HCEC 1CT (cell line): Measurements from ENCODE around the gene BCAT1.
"Not testable (repeated sequence)": the region's sequence is repeated elsewhere in the genome, so short reads cannot be mapped to it uniquely, and the experiment has no call there.

ENCODE experiments used
- DNase-seq: peaks from one replicate; pipeline ENCODE4 v3.0.0-alpha.2; 2017

Gene BCAT1

DNA sequence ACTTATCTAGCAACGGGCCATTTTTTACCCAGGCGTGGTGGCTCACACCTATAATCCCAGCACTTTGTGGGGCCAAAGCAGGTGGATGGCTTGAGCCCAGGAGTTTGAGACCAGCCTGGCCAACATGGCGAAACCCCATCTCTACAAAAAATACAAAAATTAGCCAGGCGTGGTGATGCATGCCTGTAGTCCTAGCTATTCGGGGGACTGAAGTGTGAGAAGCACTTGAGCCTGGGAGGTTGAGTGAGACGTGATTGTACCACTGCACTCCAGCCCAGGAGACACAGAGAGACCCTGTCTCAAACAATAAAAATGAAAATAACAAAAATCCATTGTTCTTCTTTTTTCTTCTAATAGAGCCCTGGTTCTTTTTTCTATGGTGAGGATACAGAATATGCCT lies 7.5 kb upstream of the BCAT1 start:
- DNase-seq = not testable (repeated sequence)

DNA sequence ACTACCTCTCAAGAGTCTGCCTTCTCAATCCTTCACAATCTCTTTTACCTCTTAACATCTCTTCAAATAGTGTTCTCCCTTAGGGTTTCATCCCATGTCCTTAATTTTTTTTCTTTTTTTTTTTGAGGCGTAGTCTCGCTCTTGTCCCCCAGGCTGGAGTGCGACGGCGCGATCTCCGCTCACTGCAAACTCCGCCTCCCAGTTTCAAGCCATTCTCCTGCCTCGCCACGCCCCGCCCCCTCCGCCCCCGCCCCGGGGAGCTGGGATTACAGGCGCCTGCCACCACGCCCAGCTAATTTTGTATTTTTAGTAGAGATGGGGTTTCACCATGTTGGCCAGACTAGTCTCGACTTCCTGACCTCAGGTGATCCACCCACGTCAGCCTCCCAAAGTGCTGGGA lies 7.0 kb upstream of the BCAT1 start:
- DNase-seq = no peak

DNA sequence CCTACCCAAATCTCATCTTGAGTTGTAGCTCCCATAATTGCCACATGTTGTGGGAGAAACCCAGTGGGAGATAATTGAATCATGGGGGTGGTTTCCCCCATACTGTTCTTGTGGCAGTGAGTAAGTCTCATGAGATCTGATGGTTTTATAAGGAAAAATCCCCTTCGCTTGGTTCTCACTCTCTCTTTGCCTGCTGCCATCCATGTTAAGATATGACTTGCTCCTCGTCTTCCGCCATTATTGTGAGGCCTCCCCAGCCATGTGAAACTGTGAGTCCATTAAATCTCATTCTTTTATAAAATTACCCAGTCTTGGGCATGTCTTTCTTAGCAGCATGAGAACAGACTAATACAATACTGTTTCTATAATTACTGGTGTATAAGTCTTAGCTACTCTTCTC lies 6.5 kb upstream of the BCAT1 start:
- no peak for DNase-seq

DNA sequence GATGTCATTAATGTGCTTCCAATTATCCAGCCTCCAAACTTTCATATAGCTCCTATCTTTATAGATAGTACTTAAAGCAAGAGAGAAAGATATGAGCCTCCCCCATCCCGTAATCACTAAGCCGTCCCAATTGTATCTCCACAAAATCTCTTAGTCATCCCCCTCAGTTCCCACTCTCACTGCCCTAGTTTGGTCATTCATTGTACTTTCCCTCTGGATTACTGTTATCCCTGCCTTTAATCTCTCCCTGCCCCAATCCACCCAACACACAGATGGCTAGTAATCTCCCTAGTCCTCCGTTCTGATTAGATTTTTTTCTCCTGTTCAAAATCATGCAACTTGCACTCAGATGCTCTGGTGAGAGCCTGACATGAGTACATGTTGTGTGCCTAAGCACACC lies 5.4 kb upstream of the BCAT1 start:
- no peak for DNase-seq

DNA sequence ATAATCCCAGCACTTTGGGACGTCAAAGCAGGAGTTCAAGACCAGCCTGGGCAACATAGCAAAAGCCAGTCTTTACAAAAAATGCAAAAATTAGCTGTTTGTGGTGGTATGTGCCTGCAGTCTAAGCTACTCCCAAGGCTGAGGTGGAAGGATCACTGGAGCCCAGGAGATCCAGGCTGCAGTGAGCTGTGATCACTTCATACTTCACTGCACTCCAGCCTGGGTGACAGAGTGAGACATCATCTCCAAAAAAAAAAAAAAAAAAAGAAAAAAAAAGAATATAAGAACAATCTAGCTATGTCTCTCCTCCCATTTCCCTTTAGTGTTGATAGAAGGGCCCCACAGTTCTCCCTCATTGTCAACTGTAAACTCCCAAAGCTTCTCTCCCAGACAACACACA lies 3.5 kb upstream of the BCAT1 start:
- no peak for DNase-seq

DNA sequence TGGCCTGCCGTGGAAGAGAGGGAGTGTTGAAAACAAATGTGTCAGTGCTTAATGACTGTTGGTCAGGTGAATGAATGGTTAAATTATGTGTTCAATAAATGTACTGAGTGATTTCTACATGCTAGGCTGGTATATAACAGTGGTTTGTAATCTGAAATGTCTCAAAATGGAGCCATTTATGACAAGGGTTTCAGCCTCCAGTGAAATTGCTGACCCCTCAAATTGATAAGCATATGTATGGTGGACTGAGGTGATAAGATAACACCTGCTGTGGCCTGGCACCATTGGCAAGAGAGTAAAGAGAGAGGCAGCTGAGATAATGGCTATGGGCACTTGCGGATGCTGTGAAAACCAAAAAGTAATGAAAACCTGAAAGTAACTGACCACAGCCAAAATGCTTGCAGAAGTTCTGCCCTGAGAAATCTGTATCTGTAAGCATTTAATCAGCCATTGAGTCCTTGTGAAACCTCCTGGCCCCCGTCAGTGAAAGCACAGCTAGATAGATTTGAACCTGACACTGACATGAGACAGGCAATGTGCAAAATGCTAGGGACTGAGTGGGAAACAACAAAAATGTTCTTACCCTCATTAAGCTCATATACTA lies 1.4 kb upstream of the BCAT1 start:
- no peak for DNase-seq

DNA sequence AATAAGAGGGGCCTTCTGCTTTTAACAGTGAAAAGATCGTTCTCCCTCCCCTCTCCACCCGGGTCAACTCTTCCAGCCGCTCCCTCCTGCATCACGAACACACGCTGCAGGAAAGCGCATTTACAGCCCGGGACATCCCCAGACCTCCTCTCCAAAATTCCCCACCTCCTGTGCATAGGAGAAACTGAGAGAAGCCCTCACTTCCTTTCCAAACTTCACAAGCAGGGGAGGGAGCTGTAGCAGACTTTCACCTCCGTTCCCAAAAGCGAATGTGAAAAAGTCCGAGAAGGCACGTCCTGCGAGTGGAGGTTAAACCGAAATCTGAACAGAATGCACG lies 513 bp downstream of the BCAT1 start:
- DNase-seq = peak; percentile 57

DNA sequence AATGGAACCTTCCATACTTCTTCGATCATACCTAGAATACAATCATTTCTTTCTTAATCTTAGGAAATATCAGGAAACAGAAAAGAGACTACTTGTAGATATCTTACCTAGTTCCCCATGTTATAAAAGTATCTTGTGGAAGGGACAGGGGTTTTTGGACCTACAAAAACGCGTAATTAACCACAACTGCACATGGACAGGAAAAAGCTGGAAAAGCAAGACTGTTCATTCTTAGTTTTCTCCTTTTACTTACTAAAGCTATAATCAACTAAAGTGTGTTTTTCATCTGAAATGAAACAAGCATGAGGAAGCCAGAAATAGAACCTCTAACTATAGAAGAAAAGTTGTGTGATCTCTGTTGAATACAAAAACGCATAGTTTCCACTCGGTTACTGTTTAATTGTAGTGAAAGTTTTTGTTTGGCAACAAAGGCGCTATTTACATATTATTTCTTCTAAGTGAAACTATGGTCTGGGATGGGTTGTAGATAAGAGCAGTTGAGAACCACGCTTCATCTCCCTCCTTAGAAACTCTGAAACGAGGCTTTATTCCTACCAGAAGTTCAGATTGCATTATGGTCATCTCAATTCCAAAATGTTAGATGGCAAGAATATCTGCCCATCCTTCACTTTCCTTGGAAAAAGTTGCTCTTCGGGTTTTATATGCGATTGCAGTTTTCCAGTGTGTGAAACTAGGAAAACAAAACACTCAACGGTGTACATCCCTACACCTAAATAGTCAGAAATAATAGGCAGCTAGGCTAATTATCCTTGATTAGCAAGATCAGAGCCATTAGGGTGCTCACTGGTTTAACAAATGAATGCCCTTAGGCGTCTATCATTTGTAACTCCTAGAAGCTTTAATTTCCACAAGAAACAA lies 1.1 kb downstream of the BCAT1 start:
- DNase-seq = no peak

DNA sequence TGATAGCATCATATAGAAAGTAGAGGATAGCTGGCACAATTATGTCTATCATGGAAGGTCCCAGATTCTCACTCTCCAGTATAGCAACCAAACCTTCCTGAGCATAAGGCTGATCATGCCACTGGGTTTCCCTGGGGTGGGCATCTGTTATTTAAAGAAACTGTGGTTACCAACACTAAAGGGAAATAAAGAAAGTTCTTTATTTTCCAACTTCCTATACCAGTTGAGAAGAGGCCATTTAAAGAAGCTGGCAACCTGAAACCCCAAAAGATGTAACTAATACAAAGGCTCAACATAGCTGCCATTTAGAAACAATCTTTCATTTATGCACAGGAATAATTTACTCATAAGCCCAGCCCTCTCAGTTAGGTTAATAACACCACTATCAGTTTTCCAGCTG lies 3.1 kb downstream of the BCAT1 start:
- DNase-seq = no peak

DNA sequence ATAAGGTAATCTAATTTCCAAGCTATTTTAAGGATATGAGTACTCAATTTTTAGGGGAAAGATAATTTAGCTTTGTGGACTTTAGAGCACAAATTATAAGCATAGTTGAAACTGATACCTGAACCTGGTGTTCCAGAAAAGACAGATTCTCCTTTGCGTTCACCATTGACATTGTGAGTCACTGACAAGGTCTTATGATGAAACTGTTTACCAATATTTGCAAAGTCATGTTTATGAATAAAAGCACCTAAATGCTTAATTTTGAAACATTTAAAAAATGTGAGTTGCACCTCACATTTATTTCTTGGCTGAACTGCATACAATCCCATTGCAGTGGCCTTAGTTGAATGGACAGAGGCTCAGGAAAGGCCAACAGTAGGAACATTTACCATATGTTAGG lies 3.9 kb downstream of the BCAT1 start:
- no peak for DNase-seq

DNA sequence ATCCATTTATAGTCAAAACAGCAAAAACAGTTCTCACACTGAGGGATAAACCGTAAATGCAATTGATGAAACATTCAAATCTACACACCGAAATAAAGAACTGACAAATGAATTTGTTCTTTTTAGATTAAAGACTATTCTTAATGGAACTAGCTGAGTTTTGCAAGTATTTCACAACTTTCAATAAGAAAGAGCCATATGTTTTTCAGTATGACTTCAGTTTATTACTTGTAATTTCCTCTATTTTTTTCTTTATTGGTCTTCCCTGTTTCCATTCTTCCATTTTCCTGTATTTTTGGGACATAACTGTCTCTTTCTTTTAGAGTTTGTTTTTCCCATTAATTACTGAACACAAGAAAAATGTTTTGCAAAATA lies 4.3 kb downstream of the BCAT1 start:
- no peak for DNase-seq

DNA sequence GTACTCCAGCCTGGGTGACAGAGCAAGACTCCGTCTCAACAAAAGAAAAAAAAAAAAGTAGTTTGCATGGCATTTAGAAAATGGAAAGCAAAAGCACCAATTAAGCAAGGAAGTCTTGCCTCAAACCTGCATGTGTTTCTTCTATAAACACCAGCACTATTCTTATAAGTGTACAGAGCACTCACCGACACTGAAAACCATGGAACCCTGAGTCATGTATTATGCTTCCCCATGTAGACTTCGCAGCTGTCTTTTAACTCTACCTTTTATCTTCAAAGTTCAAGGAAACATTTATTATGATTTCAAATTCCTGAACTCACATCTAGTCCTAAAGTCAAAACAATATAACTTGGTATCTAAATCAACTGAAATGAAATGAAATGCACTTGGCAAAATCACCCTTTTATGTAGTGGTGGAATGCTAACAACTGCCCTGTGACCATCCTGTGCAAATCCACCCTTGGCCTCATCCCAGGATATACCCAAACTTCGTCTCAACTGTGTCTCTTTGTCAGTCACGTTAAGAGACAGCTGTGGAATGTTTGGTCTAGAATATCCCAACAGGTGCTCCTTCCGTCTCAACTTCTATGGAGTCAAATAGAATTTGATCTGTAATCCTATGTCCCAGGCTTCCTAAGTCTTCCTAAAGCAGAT lies 4.8 kb downstream of the BCAT1 start:
- no peak for DNase-seq

DNA sequence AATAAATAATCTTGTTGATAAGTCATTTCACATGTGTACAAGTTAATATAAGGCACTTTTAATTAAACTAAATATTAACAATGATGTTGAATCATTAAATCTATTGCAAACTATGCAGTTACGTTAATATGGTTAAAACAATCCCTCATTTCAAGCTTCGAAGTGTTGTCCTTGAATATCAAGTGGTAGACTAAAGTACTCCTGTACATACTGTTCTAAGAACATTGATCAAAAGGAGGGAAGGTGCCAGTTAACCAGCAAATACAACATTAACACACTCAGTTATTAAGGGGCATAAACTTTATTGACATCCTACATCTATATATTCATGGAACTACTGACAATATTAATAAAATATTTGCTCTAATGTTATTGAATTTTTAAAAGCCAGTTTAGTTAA lies 8.7 kb downstream of the BCAT1 start:
- DNase-seq = no peak

DNA sequence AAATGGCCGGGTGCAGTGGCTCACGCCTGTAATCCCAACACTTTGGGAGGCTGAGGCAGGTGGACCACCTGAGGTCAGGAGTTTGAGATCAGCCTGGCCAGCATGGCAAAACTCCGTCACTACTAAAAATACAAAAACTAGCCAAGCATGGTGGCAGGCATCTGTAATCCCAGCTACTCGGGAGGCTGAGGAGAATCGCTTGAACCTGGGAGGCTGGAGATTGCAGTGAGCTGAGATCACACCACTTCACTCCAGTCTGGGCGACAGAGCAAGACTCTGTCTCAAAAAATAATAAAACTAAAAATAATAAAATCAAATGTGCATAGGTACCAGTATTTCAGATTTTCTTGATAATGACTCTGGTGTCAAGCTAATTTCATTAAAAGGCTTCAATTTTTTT lies 9.3 kb downstream of the BCAT1 start:
- DNase-seq = not testable (repeated sequence)

DNA sequence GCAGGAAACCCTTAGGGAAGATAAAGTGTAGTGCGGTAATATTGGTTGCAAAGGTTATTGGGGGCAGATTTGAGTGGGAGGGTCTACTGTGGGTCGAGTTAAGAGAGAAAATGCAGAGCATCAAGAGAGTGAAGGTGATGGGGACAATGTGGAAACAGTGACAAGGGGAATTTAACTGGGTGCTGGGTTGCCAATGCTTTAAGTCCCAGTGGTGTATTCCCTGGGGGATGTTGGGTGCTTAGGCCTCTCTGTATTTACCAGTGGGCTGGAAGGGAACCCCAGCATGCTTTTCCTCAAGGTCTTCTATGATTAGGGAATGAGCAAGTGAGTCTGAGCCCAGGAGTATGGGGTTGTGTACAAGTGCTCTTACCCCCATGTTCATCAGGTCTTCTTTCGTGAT lies 10.6 kb downstream of the BCAT1 start:
- DNase-seq = no peak

DNA sequence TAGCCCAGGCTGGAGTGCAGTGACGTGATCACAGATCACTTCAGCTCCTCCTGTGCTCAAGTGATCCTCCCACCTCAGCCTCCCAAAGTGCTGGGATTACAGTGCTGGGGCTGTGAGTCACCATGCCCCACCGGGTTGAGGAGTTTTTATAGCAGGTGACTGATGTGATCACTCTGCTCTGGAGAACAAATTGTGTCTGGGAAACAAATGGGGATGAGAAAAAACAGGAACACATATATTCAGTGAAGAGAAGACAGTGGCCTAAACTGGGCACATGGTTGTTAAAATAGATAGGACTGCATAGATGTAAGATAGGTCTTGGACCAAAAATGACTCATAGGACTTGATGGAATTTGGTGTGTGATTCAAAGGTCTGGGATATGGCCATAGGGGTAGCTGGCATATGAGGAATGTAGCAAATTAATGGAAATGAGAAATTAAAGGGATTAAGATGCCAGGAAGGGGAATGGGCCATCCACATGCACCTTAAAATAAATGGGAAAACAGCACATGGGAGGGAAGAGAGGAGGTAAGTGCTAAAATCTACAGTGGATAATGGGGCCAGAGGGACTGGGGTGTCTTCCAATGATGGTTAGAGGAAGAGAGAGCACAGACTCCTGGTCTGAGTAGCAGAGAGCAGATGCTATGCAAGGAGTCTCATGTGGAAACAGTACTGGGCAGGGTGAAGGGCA lies 11.2 kb downstream of the BCAT1 start:
- peak; percentile 61 for DNase-seq

DNA sequence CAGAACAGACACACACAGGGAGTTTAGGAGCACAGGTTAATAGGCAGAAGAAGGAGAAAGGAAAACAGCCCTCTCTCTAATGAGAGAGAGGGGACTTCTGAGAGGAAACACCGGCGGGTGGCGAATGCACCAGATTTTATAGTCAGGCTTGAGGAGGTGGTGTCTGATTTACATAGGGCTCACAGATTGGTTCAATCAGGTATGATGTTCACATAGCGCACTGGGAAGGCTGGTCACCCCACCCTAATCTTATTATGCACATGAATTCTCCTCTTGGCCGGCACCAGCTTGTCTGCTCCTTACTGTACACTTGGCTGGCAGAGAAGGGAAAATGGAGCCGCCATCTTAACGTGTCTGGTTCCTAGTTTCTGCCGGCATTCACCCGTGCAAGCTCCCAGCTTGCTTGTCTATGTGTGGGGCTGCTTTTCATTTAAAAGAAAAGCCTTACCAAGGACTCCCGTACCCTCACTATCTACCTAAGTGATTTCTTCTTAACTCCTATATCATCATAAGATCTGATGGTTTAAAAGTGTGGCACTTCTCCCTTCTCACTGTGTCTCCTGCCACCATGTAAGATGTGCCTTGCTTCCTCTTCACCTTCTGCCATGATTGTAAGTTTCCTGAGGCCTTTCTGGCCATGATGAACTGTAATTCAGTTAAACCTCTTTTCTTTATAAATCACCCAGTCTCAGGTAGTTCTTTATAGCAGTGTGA lies 15.1 kb downstream of the BCAT1 start:
- DNase-seq = no peak

DNA sequence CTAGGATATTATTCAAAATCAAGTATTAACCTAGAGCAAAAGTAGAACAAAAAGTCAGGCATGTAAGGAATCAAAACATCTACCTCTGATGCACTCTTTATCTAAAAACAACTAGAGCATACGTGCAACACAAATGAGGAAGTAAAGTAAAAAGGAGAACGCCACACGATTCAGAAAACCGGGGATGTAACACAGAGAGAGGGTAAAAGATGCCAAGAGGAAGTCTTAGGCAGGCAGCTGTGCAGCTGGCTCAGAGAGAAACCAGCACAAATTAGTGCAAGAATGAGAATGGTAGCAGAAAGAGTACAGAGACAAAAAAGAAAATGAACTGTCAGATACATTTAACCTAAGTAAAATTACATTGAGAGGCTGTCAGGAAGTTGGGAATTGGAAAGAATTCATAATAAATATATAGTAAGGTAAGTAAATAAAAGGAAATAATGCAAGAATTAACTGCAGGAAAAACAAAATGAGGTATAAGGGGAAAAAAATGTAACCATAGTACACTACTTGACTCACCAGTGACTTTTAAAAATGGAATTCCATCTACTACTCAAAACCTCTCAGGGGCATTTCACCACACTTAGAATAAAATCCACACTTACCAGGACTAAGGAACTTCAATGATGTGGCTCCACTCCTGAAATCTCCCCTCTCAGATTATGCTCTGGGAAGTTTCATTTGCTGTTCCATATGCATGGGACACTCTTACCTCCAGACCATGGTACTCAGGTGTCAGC lies 17.1 kb downstream of the BCAT1 start:
- DNase-seq = peak; percentile 65

DNA sequence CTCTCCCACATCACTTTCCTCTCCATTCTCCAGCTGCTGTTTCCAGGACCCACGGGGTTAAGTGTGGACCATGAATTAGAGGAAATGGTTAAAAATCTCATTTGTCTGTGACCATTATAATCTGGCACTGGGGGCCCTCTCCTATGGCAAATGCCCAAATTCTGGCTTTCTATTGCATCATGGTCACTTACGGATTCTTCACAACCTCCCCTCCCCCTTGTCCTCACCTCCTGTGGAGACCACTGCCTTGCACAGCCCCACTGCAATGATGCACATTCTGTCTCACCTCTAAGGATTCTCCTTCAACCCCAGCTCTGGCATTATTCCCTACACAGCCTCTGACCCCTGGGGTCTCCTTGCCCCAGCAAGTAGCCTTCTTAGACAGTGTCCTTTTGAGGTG lies 18.9 kb downstream of the BCAT1 start:
- no peak for DNase-seq

DNA sequence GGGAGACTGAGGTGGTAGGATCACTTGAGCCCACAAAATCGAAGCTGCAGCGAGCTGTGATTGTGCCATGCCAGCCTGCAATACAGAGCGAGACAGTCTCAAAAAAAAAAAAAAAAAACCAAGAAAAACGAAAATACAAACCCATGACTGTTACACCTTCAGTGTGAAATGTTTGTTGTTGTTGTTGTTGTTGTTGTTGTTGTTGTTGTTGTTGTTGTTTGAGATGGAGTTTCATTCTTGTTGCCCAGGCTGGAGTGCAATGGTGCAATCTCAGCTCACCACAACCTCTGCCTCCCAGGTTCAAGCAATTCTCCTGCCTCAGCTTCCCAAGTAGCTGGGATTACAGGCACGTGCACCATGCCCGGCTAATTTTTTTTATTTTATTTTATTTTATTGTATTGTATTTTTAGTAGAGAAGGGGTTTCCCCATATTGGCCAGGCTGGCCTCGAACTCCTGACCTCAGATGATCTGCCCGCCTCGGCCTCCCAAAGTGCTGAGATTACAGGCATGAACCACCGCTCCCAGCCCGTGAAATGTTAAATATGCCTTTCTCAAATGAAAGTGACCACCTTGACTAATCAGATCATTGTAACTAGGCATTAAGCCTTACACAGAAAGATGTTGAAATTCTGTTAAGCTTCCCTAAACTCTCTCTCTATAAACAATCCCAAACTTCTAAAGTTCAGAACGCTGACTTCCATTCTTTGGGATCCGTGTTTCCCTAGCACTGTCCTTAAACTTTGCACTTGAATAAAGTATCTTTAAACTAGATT lies 20.2 kb downstream of the BCAT1 start:
- not testable (repeated sequence) for DNase-seq

DNA sequence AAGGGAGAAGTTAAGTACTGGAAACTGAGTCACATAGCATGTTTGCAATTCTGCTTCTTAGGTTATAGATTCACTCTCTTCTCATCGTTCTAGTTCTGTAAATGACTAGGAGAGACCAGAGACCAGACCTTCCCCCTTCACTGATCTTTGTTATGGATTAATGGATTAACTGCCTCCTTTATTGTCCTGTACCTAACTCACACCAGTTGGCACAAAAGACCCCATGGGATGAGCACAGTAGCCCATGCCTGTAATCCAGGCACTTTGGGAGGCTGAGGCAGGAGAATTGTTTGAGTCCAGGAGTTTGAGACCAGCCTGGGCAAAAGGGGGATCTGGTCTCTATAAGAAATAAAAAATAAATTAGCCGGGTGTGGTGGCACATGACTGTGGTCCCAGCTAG lies 20.8 kb downstream of the BCAT1 start:
- DNase-seq = no peak

DNA sequence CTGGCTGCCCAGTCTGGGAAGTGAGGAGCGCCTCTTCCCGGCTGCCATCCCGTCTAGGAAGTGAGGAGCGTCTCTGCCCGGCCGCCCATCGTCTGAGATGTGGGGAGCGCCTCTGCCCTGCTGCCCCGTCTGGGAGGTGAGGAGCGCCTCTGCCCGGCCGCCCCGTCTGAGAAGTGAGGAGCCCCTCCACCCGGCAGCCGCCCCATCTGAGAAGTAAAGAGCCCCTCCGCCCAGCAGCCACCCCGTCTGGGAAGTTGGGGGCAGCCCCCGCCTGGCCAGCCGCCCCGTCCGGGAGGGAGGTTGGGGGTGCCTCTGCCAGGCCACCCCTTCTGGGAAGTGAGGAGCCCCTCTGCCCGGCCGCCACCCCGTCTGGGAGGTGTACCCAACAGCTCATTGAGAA lies 22.8 kb downstream of the BCAT1 start:
- DNase-seq = not testable (repeated sequence)
